Effector memory CD8-positive, alpha-beta T cell (primary cell): ENCODE data around the gene RAB11FIP4.

Source experiments
- ATAC-seq: fragments of 150-1000 bp; cut with Tn5 transposase; replicated peaks from 2 replicates; pipeline ENCODE4 v1.10.0; 2021; ENCODE audit warnings: mild to moderate bottlenecking, moderate library complexity
- DNase-seq, 3 experiments: peaks; one replicate each; pipeline ENCODE4 v3.0.0; 2021
- H3K27ac Mint-ChIP-seq, 2 donors: one replicate each; pipeline ENCODE4 v1.8.0; 2022; ENCODE audit warnings: mild to moderate bottlenecking in 2 of 2, mixed read lengths in 2 of 2, moderate library complexity in 2 of 2
- H3K27me3 Mint-ChIP-seq, 2 donors: one replicate each; pipeline ENCODE4 v1.8.0; 2022; ENCODE audit warnings: mixed read lengths in 2 of 2
- H3K36me3 Mint-ChIP-seq: one replicate; pipeline ENCODE4 v1.8.0; 2022; ENCODE audit warnings: mild to moderate bottlenecking, moderate library complexity, mixed read lengths; ENCODE audit not compliant: insufficient read depth
- H3K4me1 Mint-ChIP-seq, 2 donors: one replicate each; pipeline ENCODE4 v1.8.0; 2022; ENCODE audit warnings: low read depth in 2 of 2, mixed read lengths in 2 of 2
- H3K4me3 Mint-ChIP-seq, 2 donors: one replicate each; pipeline ENCODE4 v1.8.0; 2022; ENCODE audit warnings: mild to moderate bottlenecking in 2 of 2, mixed read lengths in 2 of 2, moderate library complexity in 2 of 2
- H3K9me3 Mint-ChIP-seq, 2 donors: one replicate each; pipeline ENCODE4 v1.8.0; 2022; ENCODE audit warnings: mixed read lengths in 2 of 2

RAB11FIP4 gene

DNA sequence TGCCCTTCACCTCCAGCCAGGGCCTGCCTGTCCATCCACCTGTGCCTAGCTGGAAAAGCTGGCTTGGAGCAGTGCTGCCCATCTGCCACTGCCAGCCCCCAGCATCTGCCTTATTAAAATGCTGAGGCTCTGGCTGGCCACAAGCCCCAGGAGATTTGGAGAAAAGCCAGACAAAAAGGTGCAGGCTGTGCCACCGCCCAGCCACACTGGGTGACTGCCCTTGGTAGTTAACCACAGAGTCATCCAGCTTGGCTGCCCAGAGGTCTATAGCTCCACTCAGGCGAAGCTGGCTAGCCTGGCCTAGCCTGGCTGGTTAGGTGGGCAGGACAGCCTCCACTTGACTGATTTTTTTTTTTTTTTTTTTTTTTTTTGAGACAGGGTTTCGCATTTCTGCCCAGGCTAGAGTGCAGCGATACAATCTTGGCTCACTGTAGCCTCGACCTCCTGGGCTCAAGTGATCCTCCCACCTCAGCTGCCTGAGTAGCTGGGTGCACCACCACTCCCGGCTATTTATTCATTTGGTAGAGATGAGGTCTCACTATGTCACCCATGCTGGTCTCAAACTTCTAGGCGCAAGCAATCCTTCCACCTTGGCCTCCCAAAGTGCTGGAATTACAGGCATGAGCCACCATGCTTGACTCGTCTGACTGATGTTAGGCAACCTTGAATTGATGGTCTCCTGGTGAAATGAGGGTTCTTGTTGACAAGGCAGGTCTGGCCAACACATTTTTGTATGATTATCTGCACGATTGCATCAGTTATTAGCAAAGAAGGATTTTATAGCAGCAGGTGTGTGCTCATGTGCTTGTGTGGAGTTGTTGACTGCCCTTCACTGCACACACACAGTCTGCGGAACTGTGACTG is 103.8 kb downstream of the RAB11FIP4 start:
- DNase-seq: no peak
- Mint-ChIP-seq H3K9me3 (no peaks in the 10 kb centered on the region), H3K27me3 (no peaks in the 10 kb centered on the region), H3K4me3 (peak overlapping the region; percentile 75 to 82), H3K36me3 (peaks cover 17% of the 10 kb centered on the region), H3K27ac (peak overlapping the region; percentile 91 to 95), H3K4me1 (peaks cover 73 to 78% of the 10 kb centered on the region in 2 donors)
- no peak for ATAC-seq

DNA sequence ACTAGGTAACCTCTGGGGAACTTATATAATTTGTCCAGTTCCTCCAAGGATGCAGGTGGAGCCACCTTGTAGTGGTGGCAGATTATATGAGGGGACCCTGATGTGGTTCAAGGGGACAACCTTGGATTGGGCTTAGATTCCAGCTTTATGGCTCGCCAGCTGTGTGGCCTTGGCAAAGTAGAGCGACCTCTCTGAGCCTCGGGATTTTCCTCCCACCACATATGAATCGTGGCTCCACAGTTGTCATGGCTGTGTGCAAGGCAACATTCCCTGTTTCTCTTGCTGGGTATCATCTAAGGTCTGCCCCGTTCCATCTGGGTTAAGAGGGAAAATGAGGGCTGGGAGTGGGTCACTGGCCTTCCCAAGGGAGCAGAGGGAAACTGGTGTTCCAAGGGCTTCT is 104.6 kb downstream of the RAB11FIP4 start:
- ATAC-seq: no peak
- peak overlapping the region; percentile 91 to 95 for H3K27ac Mint-ChIP-seq

DNA sequence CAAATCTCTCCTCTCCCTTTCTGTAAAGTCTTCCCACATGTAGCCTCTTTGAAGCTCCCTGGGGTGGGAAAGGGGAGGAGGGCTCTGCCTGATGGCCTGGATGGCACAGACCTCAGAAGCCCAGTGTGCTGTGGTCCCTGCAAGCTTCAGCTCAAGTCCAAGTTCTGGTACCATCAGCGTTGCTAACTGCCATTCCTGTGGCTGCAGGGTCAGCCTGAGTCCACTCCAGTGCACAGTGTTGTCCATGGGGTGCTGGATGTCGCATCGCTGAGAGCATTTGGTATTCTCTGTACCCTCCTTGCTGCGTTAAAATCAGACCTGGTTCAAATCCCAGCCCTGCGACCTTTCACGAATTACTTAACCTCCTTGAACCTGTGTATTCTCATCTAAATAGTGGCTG is 105.1 kb downstream of the RAB11FIP4 start:
- peaks cover 63 to 69% of the 10 kb centered on the region in 2 donors for H3K4me1 Mint-ChIP-seq
- ATAC-seq: no peak
- DNase-seq: no peak
- peaks cover 12% of the 10 kb centered on the region for H3K36me3 Mint-ChIP-seq
- H3K27me3 Mint-ChIP-seq: no peaks in the 10 kb centered on the region
- peak overlapping the region; percentile 91 to 95 for H3K27ac Mint-ChIP-seq
- no peaks in the 10 kb centered on the region for H3K9me3 Mint-ChIP-seq
- peak overlapping the region; percentile 25 to 82 for H3K4me3 Mint-ChIP-seq

More for the DNA sequence above, 104.6 kb downstream of the RAB11FIP4 start:
- DNase-seq: no peak
- Mint-ChIP-seq H3K4me1 (peaks cover 68 to 74% of the 10 kb centered on the region in 2 donors), H3K9me3 (no peaks in the 10 kb centered on the region), H3K4me3 (peak overlapping the region in 1 of 2 donors; percentile 82), H3K36me3 (peaks cover 13% of the 10 kb centered on the region), H3K27me3 (no peaks in the 10 kb centered on the region)

DNA sequence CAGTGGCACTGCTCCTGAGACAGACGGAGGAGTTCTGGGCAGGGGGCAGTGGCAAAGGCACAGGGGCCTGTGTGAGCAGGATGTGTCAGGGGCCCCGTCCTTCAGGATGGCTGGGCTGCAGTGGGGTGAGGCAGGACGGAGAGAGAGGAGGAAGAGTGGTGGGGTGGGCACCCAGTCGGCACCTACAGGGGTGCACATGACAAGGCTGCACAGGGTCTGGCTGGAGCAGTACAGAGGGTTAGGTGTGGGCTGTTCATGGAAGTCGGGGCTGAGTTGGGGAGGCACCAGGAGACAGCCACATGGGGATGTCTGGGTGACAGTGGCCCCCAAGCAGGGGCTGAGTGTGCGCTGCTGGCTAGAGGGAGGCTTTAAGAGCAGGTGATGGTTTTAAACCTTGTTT is 106.0 kb downstream of the RAB11FIP4 start:
- peak overlapping the region; percentile 25 to 64 for H3K4me3 Mint-ChIP-seq
- H3K27ac Mint-ChIP-seq: peak overlapping the region; percentile 91 to 95

DNA sequence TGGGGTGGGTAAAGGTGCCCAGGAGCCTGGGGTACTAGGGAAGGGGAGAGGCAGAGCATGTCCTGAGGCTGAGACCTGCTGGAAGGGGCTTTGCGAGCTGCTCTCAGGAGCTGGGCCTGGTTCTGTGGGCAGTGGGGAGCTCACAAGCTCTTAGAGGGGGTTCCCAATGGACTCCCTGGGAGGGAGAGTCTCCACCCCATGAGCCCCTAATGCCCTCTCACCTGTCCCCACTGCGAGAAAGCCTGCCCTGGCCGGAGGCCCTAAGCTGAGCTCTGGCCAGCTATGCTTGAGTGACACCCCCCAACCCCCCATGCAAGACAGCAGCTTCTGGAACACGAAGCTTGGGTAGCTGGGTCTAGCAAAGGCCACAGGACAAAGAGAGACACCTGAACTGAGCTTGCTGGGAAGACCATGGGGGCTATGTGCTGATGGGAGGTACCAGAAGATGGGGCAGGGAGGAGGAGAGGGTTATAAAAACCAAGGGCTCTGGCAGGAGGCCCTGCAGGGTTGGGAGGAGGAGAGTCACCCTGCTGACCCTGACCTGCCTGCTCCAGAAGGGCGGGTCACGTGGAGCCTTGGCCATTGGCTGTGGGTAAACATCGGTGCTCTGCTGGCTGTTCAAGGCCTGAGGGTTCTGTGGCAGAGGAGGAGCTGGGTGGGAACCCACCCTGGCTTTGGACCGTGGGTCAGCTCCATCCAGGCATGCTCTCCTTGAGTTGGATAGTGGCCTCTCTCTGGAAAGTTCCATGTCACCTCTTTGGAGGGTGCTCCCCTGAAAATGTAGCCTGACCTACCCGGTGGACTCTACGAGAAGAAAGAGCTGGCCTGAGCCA is 106.7 kb downstream of the RAB11FIP4 start:
- Mint-ChIP-seq H3K27ac (peak overlapping the region; percentile 91 to 95), H3K27me3 (no peaks in the 10 kb centered on the region), H3K36me3 (peaks cover 15% of the 10 kb centered on the region), H3K9me3 (no peaks in the 10 kb centered on the region), H3K4me1 (peaks cover 49 to 55% of the 10 kb centered on the region in 2 donors), H3K4me3 (peak overlapping the region in 1 of 2 donors; percentile 19)
- ATAC-seq (no peak), DNase-seq (no peak)

More for the DNA sequence above, 106.0 kb downstream of the RAB11FIP4 start:
- H3K27me3 Mint-ChIP-seq: no peaks in the 10 kb centered on the region
- H3K36me3 Mint-ChIP-seq: peaks cover 15% of the 10 kb centered on the region
- peaks cover 54 to 63% of the 10 kb centered on the region in 2 donors for H3K4me1 Mint-ChIP-seq
- DNase-seq (no peak), ATAC-seq (no peak)
- H3K9me3 Mint-ChIP-seq: no peaks in the 10 kb centered on the region

DNA sequence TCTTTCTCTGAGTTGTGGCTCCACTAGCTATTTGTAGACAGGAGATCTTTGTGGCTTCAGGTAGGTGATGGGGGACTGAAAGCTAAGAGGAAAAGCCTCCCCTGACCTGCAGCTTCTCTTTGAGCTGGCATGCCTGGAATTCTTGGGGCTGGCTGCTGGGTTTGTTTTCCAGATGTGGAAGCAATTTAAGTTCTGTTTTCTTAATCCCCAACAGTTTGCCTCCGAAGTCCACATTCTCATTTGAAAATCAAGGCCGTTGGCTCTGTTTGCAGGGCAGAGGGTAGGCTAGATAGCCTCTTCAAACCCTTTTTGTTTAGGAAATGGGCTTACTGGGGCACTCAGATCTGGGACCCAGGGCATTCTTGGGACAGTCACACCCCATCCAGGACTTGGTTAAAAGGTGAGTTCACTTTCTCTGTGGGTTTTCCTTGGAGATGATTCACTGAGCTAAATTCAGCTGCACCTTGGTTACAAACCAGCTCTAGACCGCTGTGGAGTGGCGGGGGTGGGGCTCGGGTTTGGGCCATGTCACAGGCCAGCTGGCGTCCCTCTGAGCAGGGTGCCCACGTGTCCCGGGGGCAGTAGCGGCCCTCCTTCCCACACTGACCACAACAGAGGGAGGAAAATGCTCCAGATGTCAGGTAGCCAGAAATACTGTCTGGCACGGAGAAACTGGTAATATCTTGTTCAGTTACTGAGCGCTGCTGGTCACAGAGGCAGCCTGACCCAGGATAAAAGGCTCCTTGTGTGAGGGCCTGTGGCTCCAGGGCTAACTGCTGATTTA is 108.5 kb downstream of the RAB11FIP4 start:
- peaks cover 41 to 44% of the 10 kb centered on the region in 2 donors for H3K4me1 Mint-ChIP-seq
- H3K27ac Mint-ChIP-seq: peak overlapping the region; percentile 83 to 91
- ATAC-seq (no peak), DNase-seq (no peak)
- no peaks in the 10 kb centered on the region for H3K27me3 Mint-ChIP-seq
- peak overlapping the region in 1 of 2 donors; percentile 6 for H3K4me3 Mint-ChIP-seq
- peaks cover 10% of the 10 kb centered on the region for H3K36me3 Mint-ChIP-seq
- H3K9me3 Mint-ChIP-seq: no peaks in the 10 kb centered on the region

DNA sequence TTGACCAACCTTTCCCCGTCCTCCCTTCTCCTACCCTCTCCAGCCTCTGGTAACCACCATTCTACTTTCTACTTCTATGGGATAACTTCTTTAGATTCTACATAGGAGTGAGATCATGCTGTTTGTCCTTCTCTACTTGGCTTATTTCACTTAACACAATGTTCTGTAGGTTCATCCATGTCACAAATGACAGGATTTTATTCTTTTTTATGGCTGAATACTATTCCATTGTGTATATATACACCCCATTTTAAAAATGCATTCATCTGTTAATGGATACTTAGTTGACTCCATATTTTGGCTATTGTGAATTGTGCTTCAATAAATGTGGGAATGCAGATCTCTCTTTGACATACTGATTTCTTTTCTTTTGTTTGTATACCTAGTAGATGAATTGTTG is 115.0 kb downstream of the RAB11FIP4 start:
- Mint-ChIP-seq H3K9me3 (no peaks in the 10 kb centered on the region), H3K4me1 (peaks cover 55 to 58% of the 10 kb centered on the region in 2 donors), H3K27me3 (no peaks in the 10 kb centered on the region), H3K4me3 (no peak overlapping the region), H3K27ac (peak overlapping the region; percentile 92 to 99), H3K36me3 (peaks cover 29% of the 10 kb centered on the region)
- ATAC-seq (no peak), DNase-seq (no peak)

DNA sequence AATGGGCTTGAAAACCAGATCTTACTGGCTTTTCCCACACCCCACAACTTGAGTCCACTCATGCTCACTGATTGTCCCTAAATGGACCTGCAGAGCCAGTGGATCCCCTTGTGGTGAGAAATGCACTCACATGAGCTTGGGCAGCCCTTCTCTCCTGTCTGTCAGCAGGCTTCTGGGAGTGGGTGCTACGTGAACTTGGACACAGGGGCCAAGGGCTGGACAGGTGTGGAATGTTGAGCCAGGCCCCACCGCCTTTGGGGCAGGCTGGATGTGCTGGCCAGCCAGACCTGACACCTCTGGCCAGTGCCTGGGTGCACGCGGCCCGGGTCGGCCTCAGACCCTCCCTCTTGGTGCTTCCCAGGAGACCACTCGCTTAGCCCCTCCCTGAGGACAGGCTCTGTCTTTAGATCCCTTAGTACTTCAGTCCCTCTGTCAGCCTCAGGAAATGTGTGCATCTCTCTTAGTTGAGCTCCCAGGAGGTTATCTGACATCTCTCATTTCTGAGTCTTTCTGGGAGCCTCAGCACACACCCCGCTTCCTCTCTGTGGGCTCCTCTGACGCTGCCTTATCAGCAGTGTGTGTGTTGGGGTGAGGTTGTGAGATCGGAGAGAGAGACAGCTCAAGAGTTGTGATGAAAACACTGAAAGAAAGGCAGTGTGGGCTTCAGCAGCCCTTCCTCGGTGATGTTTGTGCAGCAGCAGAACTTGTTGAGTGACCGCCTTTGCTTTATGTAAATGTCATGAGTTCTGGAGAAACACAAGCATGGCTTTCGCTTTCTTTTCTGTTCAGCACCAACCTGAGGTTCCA is 117.0 kb downstream of the RAB11FIP4 start:
- Mint-ChIP-seq H3K36me3 (peaks cover 34% of the 10 kb centered on the region), H3K4me1 (peaks cover 52 to 56% of the 10 kb centered on the region in 2 donors), H3K9me3 (no peaks in the 10 kb centered on the region), H3K27me3 (no peaks in the 10 kb centered on the region), H3K4me3 (peak overlapping the region; percentile 80 to 85), H3K27ac (peak overlapping the region; percentile 92 to 99)
- DNase-seq: peak; percentile 68 to 72 (median 69)
- peak; percentile 89 for ATAC-seq

DNA sequence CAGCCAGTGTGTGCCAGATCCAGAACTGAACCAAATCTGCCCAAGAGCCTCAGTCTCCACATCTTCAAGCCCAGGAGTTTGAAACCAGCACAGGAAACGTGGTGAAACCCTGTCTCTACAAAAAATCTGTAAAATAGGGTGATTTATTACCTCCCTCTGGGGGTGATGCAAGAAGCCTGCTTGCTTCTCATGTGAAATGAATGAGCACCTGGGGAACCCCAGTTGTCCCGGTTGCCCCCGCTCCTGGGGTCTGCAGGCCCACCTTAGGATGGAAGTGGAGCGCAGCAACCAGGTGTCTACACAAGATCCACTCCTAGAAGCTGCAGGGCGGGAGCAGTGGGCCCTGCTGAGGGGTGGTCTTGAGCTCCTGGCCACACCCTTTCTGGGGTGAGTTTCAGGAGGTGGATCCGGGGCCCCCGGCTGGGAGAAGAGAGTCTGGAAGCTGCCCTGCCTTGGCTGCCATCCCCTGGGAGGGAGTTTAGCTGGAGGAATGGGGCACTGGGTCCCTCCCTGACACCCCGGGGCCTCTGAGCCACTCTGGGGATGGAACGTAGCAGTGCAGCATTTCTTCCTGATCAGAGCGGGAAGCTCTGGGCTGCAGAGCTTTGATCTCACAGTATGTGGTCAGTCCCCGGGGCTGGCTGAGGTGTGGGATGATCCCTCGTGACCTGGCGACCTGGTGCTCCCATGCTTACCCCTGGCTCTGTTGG is 117.8 kb downstream of the RAB11FIP4 start:
- peak overlapping the region; percentile 92 to 99 for H3K27ac Mint-ChIP-seq
- peaks cover 55 to 57% of the 10 kb centered on the region in 2 donors for H3K4me1 Mint-ChIP-seq
- DNase-seq (no peak), ATAC-seq (no peak)
- no peaks in the 10 kb centered on the region for H3K9me3 Mint-ChIP-seq
- peaks cover 36% of the 10 kb centered on the region for H3K36me3 Mint-ChIP-seq
- H3K4me3 Mint-ChIP-seq: peak overlapping the region; percentile 80 to 85
- H3K27me3 Mint-ChIP-seq: no peaks in the 10 kb centered on the region

DNA sequence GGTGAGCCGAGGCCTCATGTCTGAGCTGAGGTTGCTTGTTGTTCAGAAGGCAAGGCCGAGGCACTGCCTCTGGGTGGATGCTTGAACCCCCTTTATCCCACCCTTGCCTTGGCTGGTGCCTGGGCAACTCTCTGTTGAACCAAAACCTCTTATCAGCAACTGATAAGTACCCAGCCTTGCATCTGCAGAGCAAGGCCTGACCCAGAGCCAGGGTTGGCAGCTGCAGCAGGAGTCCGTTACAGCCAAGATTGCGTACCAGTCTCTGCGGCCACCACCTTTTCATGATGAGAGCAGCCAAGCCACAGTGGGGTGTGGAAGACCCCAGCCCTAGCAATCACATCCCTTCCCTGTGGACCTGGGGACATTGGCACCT is 118.3 kb downstream of the RAB11FIP4 start:
- Mint-ChIP-seq H3K27me3 (no peaks in the 10 kb centered on the region), H3K9me3 (no peaks in the 10 kb centered on the region), H3K4me3 (peak overlapping the region; percentile 80 to 85), H3K4me1 (peaks cover 57 to 58% of the 10 kb centered on the region in 2 donors), H3K27ac (peak overlapping the region; percentile 92 to 99), H3K36me3 (peaks cover 35% of the 10 kb centered on the region)
- DNase-seq (no peak), ATAC-seq (no peak)

DNA sequence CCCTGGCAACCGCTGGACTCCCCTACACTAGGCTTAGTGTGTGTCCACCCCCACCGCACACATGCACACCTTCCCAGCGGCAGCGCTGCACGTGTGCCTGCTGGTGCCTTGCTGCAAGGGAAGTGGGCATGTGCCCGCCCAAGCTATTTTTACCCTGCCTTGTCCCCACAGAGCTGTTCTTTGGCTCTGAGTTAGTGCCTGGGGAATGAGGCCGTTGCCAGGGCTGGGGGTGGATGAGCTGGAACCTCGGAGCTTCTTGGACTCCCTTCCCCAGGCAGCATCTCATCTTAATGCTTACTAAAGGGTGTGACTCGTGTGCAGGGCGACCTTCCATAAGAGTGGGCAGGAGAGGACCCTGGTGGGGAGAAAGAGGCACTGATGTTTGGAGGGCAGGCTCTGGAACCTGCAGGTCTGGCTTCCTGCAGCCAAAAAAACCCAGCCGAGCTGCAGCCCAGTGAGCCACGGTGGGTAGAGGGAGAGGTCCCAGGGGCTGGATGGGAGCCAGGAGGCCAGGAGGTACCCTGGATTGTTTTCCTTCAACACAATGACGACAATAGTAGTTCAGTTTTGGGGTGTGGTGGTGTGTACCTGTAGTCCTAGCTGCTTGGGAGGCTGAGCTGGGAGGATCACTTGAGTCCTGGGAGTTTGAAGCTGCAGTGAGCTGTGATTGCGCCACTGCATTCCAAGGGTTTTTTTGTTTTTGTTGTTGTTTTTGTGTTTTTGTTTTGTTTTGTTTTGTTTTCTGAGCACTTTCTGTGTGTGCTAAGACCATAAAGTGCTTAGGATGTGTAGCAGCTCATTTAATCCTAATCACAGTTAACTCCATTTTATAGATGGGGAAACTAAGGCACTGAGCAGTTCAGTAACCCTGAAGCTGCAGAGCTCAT is 119.1 kb downstream of the RAB11FIP4 start:
- Mint-ChIP-seq H3K36me3 (peaks cover 35% of the 10 kb centered on the region), H3K4me3 (peak overlapping the region; percentile 80 to 85), H3K27ac (peak overlapping the region; percentile 92 to 99), H3K4me1 (peaks cover 61 to 62% of the 10 kb centered on the region in 2 donors), H3K9me3 (no peaks in the 10 kb centered on the region), H3K27me3 (no peaks in the 10 kb centered on the region)
- ATAC-seq (no peak), DNase-seq (peak in 1 of 3 experiments; percentile 19)
